Iris pigment epithelial cell (primary cell): ENCODE measurements around the gene IPP.
"Not testable (repeated sequence)": the region's sequence is repeated elsewhere in the genome, so short reads cannot be mapped to it uniquely, and the experiment has no call there.

Experiments used
- DNase-seq: peaks from one replicate; pipeline ENCODE4 v3.0.0-alpha.2; 2011; ENCODE audit warnings: low read depth

IPP gene

DNA sequence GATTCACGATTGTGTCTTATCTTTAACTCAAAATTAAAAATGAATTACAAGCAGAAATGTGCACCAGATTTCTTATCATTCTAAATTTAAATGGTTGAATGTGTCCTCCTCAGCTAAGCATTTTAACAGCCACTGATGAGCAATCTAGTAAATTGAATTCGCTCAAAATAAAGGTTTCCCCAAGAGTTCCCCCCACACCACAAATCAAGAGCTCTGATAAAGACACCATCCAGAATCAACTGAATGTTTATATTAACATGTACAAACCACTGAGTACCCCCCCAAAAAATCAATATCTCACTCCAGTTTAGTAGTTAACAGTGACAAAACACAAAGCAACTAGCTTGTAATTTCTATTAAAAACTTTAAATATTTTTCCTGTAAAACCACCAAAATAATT is 66.1 kb downstream of the IPP start:
- DNase-seq: no peak

DNA sequence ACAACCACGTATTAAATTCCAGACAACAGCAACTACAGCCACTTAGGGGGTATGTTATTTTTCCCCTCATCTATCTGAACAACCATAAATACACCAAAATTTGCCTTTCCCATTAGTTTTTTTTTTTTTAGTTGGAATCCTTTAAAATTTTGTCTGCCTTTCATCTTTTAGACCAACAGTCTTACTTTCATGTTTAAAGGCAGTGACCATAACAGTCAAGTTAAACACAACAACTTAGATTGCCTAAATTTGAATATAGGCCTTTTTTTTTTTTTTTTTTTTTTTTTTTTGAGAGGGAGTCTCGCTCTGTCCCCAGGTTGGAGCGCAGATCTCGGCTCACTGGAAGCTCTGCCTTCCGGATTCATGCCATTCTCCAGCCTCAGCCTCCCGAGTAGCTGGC is 67.5 kb downstream of the IPP start:
- DNase-seq: no peak

DNA sequence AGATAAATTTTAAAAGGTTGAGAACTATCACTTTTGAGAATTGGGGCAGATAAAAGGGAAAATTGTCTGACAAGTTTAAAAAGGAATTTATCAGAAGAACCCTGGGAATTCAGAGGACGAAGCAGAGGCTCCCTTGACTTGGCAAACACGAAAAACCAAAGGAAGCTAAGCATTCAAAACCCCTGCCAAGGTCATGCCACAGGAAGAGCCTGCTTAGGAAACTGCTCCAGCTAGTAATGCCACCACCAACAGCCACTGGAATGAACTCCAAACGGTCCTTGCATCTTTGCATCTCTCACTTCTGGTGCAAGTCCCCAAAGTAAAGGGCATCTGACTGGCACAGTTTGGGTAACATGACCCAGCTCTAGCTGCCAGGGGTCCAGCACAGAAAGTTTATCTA is 71.3 kb downstream of the IPP start:
- DNase-seq: peak; percentile 17

DNA sequence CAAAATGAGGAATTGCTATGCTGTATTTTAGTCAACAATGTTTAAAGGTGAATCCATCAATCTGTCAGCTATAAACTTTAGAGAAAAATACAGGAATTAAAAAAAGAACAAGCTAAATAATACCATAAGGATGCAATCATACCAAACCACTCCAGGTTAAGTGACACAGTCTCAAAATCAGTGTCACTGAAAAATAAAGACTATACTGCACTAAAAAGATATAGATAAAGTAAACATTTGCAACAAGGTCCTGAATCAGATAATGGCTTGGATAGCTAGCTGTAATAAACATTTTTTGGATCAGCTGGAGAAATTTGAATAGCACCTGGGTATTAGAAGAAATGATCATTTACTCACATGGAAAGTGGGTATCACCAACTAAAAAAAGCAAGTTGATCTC is 72.0 kb downstream of the IPP start:
- DNase-seq: no peak

GRCh38 chr1:45677751-45678245 is 72.7 kb downstream of the IPP start:
- DNase-seq: no peak

GRCh38 chr1:45676553-45676952 is 73.9 kb downstream of the IPP start:
- DNase-seq: not testable (repeated sequence)

GRCh38 chr1:45674478-45674877 is 76.0 kb downstream of the IPP start:
- DNase-seq: no peak

DNA sequence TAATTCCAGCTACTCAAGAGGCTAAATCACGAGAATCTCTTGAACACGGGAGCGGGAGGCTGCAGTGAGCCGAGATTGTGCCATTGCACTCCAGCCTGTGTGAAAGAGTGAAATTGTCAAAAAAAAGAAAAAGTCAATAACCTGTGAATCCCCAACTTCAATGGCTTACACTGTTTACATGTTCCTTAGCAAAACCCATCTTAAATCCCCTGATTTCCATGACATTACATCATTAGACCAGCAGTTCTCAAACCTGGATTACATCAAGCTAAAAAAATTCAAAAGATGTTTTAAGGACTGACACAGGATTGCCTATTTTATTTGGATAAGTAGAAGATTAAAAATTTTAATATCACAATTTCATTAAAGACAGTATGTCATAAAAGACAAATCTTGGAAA is 76.5 kb downstream of the IPP start:
- peak; percentile 55 for DNase-seq

- DNase-seq: peak; percentile 54
Observed at GRCh38 chr1:45669859-45670655, 80.4 kb downstream of the IPP start.

- no peak for DNase-seq
Observed at GRCh38 chr1:45669379-45669778, 81.1 kb downstream of the IPP start.

- DNase-seq: no peak
Observed at GRCh38 chr1:45668526-45668925, 81.9 kb downstream of the IPP start.

DNA sequence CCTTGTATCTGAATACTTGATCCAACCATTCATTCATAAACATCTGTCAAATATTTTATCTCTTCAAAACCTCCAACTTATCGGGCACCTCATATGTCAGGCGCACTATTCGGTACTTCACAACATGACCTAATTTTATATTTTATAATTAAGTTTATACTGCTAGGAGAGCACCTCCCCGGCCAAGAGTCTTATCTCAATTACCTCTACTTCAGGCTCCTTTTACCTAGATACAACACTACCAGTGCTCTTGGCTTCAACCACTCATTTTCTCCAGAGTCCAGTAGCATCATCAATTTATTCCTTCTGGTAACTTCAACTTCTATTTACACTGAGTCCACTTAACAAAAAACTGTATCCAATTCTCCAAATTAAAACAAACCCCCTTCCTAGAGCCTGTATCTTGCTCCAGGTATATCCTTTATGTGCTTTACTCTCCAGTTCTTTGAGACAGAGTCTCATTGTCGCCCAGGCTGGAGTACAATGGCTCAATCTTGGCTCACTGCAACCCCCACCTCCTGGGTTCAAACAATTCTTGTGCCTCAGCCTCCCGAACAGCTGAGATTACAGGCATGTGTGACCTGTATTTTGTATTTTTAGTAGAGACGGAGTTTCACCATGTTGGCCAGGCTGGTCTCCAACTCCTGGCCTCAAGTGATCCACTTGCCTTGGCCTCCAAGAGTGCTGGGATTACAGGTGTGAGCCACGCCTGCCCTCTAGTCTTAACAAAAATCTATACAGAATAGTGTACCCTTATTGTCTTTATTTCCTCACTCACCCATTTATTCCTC is 82.9 kb downstream of the IPP start:
- no peak for DNase-seq

DNA sequence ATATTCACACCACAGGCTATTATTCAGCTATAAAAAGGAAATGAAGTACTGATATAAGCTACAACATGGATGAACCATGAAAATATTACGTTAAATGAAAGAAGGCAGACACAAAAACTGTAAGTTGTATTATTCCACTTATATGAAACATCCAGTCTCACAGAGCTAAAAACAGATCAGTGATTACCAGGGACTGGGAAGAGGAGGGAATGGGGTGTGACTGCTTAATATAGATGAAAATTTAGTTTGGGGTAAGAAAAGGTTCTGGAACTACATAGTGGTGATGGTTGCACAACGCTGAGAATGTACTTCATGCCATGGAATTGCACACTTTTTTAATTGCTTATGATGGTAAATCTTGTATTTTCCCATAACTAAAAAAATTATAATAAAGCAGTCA is 83.6 kb downstream of the IPP start:
- DNase-seq: no peak

GRCh38 chr1:45660336-45660735 is 90.1 kb downstream of the IPP start:
- no peak for DNase-seq

- no peak for DNase-seq
Observed at GRCh38 chr1:45659222-45659621, 91.2 kb downstream of the IPP start.

DNA sequence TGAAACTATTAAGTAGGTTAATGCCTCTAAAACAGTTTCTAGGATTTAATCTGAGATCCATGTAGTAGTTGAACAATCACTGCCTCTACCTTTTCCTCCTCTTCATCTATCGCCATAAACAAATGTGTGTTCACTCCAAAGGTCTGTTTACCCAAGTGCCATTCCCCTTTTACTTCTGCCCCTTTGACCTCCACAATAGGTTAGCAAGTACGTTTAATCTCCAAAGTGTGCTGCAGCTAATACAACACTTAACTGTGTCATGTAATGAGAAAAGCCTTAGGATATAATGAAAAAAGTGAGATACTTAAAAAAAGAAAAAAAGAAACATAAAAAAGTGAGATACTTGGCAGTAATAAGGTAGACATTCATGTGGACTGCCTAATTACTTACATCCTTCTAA is 92.3 kb downstream of the IPP start:
- no peak for DNase-seq

DNA sequence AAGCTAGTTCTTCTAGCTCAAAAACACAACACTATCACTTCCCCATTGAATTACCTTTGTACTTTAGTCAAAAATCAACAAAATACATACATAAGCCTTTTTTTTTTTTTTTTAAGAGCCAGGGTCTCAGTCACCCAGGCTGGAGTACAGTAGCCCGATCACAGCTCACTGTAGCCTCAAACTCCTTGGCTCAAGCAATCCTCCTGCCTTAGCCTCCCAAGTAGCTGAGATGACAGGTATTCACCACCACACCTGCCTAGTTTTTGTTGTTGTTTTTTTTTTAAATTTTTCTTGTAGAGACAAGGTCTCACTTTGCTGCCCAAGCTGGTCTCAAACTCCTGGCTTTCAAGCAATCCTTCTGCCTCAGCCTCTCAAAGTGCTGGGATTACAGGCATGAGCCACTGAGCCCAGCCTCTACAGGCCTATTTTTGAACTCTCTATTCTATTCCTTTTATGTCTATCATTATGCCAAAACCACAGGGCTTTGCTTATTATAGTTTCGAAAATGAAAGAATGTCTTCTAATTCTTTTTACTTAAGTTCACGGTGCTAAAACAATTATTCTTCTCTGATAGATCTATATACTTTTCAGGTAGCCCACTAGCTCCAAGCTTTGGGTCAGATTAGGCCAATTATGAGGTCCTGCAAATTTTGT is 93.8 kb downstream of the IPP start:
- no peak for DNase-seq

- DNase-seq: peak; percentile 82
Observed at GRCh38 chr1:45654540-45655280, 95.7 kb downstream of the IPP start.
